Epithelial cell of proximal tubule (primary cell): ENCODE results near the gene E2F2. TPM values are rescaled to one million over a fixed set of nuclear protein-coding genes. Genes with fewer than 3 reads are reported as not detected.
"Not testable (repeated sequence)": the region's sequence is repeated elsewhere in the genome, so short reads cannot be mapped to it uniquely, and the experiment has no call there.

Experiments
- DNase-seq: peaks from one replicate; pipeline ENCODE4 v3.0.0-alpha.2; 2011; ENCODE audit warnings: low read depth
- H3K4me3 ChIP-seq: 2 replicates; pipeline ENCODE4 v1.5.1; 2011; ENCODE audit warnings: low read depth, mild to moderate bottlenecking, low read length
- total RNA-seq: library from RNA; depleted of rRNA; stranded (reverse); fragments of >200 nt; gene quantifications from 2 replicates; pipeline ENCODE4 v1.2.3, GENCODE V29; 2015
- TF ChIP-seq, protein P1 (sequence below): conservative IDR thresholded peaks from 2 replicates; pipeline ENCODE4 v1.5.1; 2012; ENCODE audit warnings: low read depth, mild to moderate bottlenecking, low read length

E2F2 gene
- total RNA-seq, 1 donor from 2014 or later = 4.0 TPM

DNA sequence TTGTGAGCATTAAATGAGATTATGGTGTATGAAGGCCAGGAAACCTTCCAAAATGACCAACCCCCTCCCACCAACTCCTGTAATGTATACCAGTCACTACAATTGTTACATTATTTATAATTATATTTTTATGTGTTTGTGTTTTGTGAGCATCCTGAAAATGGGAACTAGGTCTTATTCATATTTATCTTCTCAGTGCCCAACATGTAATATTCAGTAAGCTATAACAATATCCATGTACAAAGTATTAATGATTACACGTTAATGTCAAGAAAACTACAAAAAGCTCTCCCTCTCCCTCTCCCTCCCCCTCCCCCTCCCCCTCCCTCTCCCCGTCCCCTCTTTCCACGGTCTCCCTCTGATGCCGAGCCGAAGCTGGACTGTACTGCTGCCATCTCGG, 28.1 kb downstream of the E2F2 start:
- H3K4me3 ChIP-seq = no peak overlapping the region
- TF ChIP-seq, protein P1, sequence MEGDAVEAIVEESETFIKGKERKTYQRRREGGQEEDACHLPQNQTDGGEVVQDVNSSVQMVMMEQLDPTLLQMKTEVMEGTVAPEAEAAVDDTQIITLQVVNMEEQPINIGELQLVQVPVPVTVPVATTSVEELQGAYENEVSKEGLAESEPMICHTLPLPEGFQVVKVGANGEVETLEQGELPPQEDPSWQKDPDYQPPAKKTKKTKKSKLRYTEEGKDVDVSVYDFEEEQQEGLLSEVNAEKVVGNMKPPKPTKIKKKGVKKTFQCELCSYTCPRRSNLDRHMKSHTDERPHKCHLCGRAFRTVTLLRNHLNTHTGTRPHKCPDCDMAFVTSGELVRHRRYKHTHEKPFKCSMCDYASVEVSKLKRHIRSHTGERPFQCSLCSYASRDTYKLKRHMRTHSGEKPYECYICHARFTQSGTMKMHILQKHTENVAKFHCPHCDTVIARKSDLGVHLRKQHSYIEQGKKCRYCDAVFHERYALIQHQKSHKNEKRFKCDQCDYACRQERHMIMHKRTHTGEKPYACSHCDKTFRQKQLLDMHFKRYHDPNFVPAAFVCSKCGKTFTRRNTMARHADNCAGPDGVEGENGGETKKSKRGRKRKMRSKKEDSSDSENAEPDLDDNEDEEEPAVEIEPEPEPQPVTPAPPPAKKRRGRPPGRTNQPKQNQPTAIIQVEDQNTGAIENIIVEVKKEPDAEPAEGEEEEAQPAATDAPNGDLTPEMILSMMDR = no peak
- no peak for DNase-seq

GRCh38 chr1:23500466-23500865, 30.6 kb downstream of the E2F2 start:
- DNase-seq = no peak
- TF ChIP-seq, protein P1 = no peak
- H3K4me3 ChIP-seq = no peak overlapping the region

DNA sequence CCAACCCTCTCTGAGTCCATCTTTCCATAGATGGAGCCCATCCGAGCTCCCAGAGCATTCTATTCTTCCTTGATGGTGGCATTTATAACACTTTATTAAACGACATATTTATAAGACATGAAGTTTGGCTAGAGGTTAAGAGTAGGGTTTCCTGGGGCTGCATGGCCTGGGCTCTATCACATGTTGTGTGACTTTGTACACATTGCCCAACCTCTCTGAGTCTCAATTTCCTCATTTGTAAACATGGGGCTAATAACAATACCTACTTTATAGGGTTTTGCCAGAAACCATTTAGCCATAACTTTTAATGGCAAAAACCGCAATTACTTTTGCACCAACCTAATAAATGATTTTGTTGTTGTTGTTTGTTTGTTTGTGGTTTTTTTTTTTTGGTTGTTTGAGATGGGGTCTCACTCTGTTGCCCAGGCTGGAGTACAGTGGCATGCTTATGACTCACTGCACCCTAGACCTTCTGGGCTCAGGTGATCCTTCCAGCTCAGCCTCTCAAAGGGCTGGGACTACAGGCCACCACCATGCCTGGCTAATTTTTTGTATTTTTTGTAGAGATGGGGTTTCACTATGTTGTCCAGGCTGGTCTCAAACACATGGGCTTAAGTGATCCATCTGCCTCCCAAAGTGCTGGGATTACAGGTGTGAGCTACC, 33.1 kb downstream of the E2F2 start:
- no peak overlapping the region for H3K4me3 ChIP-seq
- DNase-seq = no peak
- TF ChIP-seq, protein P1 = no peak

- no peak for DNase-seq
- TF ChIP-seq, protein P1 = no peak
- H3K4me3 ChIP-seq = no peak overlapping the region
Measured at GRCh38 chr1:23496490-23497181, 34.4 kb downstream of the E2F2 start.

DNA sequence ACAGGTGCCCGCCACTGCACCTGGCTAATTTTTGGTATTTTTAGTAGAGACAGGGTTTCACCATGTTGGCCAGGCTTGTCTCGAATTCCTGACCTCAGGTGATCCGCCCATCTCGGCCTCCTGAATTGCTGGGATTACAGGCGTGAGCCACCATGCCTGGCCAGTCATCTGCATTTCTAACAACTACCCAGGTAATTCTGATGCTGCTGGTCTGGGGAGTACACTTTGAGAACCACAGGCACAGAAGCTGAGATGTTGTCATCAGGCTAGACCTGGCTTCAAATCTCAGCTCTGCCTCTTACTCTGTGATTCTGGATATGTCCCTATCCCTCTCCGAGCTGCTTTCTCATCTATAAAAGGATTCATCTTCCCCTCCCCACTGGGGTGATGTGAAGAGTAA, 36.2 kb downstream of the E2F2 start:
- DNase-seq, H3K4me3 ChIP-seq: not testable (repeated sequence)

DNA sequence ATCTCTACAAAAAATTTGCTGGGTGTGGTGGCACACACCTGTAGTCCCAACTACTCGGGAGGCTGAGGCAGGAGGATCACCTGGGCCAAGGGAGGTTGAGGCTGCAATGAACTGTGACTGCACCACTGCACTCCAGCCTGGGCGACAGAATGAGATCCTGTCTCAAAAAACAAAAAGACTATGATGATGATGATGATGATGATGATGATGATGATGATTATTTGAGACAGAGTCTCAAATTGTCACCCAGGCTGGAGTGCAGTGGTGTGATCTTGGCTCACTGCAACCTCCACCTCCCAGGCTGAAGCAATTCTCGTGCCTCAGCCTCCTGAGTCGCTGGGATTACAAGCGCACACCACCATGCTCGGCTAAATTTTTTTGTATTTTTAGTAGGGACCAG, 38.3 kb downstream of the E2F2 start:
- not testable (repeated sequence) for H3K4me3 ChIP-seq, DNase-seq

GRCh38 chr1:23492132-23492720, 38.8 kb downstream of the E2F2 start:
- TF ChIP-seq, protein P1 = no peak
- no peak overlapping the region for H3K4me3 ChIP-seq
- no peak for DNase-seq

DNA sequence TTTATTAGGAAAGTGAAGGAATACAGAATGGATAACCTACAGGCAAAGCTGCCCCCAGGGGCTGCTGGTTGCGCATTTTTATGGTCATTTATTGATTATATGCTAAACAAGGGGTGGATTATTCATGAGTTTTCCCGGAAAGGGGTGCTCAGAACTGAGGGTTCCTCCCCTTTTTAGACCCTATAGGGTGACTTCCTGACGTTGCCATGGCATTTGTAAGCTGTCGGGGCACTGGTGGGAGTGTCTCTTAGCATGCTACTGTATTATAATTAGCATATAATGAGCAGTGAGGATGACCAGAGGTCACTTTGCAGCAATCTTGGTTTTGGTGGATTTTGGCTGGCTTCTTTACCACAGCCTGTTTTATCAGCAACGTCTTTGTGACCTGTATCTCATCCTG, 41.2 kb downstream of the E2F2 start:
- no peak for DNase-seq
- no peak overlapping the region for H3K4me3 ChIP-seq
- TF ChIP-seq, protein P1 = no peak
